WTC11 (cell line): Measurements from ENCODE around the gene GUF1. TPM values are rescaled to one million over a fixed set of nuclear protein-coding genes. Genes with fewer than 3 reads are reported as not detected.

Experiments
- ATAC-seq: fragments of 200-7000 bp; cut with Tn5 transposase; 2 replicates; pipeline ENCODE4 v1.10.0; 2021; ENCODE audit warnings: mild to moderate bottlenecking, moderate library complexity
- CTCF ChIA-PET: fragments of 300-600 bp; sonication (Branson Sonifier 250); formaldehyde crosslinking; loops from one replicate; lab custom pipeline; 2021; ENCODE audit warnings: antibody characterized with exemption; lab: Charles Lee
- POLR2A ChIA-PET: fragments of 350-600 bp; sonication (Branson Sonifier 250); formaldehyde crosslinking; loops from one replicate; lab custom pipeline; 2021; ENCODE audit warnings: antibody characterized with exemption; lab: Charles Lee
- DNase-seq: peaks from one replicate; pipeline ENCODE4 v3.0.0; 2021; ENCODE audit warnings: low spot score
- H3K27ac Mint-ChIP-seq: 2 replicates; pipeline ENCODE4 v1.8.0; 2021; ENCODE audit warnings: mixed read lengths
- H3K27me3 Mint-ChIP-seq: 2 replicates; pipeline ENCODE4 v1.8.0; 2021; ENCODE audit warnings: low read depth, mild to moderate bottlenecking, moderate library complexity, mixed read lengths
- H3K36me3 Mint-ChIP-seq: 2 replicates; pipeline ENCODE4 v1.8.0; 2021; ENCODE audit warnings: mixed read lengths
- H3K4me1 Mint-ChIP-seq: 2 replicates; pipeline ENCODE4 v1.8.0; 2022; ENCODE audit warnings: mixed read lengths
- H3K4me3 Mint-ChIP-seq: 2 replicates; pipeline ENCODE4 v1.8.0; 2021; ENCODE audit warnings: mild to moderate bottlenecking, moderate library complexity, mixed read lengths
- H3K9me3 Mint-ChIP-seq: 2 replicates; pipeline ENCODE4 v1.8.0; 2021; ENCODE audit warnings: mixed read lengths
- CREB1 ChIP-seq: sonication (generic); formaldehyde crosslinking; IDR thresholded peaks from 2 replicates; pipeline ENCODE4 v1.8.0; 2023; ENCODE audit warnings: mild to moderate bottlenecking, missing genetic modification reagents
- CREM ChIP-seq: sonication (generic); formaldehyde crosslinking; IDR thresholded peaks from 2 replicates; pipeline ENCODE4 v1.8.1; 2022; ENCODE audit warnings: mild to moderate bottlenecking, missing genetic modification reagents, moderate library complexity
- E2F4 ChIP-seq: sonication (generic); formaldehyde crosslinking; IDR thresholded peaks from 2 replicates; pipeline ENCODE4 v1.8.1; 2022; ENCODE audit warnings: low read depth, mild to moderate bottlenecking, moderate library complexity, missing genetic modification reagents, borderline replicate concordance
- E2F5 ChIP-seq: sonication (generic); formaldehyde crosslinking; IDR thresholded peaks from 2 replicates; pipeline ENCODE4 v1.8.1; 2022; ENCODE audit warnings: mild to moderate bottlenecking, moderate library complexity, missing genetic modification reagents
- EMX1 ChIP-seq: fragments of 250-450 bp; sonication (Bioruptor Pico); IDR thresholded peaks from 2 replicates; pipeline ENCODE4 v1.8.0; 2021; ENCODE audit warnings: mild to moderate bottlenecking
- FOXJ3 ChIP-seq: sonication (generic); formaldehyde crosslinking; IDR thresholded peaks from 2 replicates; pipeline ENCODE4 v1.9.0; 2021; ENCODE audit warnings: missing genetic modification reagents, mild to moderate bottlenecking, borderline replicate concordance
- FOXK1 ChIP-seq: sonication (generic); formaldehyde crosslinking; IDR thresholded peaks from 2 replicates; pipeline ENCODE4 v1.8.0; 2022; ENCODE audit warnings: mild to moderate bottlenecking, moderate library complexity, missing genetic modification reagents
- MLX ChIP-seq: sonication (generic); formaldehyde crosslinking; IDR thresholded peaks from 2 replicates; pipeline ENCODE4 v1.8.1; 2023; ENCODE audit warnings: mild to moderate bottlenecking, missing genetic modification reagents, moderate library complexity
- MYBL2 ChIP-seq: sonication (generic); formaldehyde crosslinking; IDR thresholded peaks from 2 replicates; pipeline ENCODE4 v1.8.1; 2023; ENCODE audit warnings: mild to moderate bottlenecking, moderate library complexity, missing genetic modification reagents
- NR3C1 ChIP-seq: sonication (generic); formaldehyde crosslinking; conservative IDR thresholded peaks from 2 replicates; pipeline ENCODE4 v1.8.1; 2023; ENCODE audit warnings: low read depth, mild to moderate bottlenecking, missing genetic modification reagents
- PREB ChIP-seq: sonication (generic); formaldehyde crosslinking; IDR thresholded peaks from 2 replicates; pipeline ENCODE4 v1.8.1; 2022; ENCODE audit warnings: mild to moderate bottlenecking, missing genetic modification reagents, moderate library complexity, borderline replicate concordance
- PRRX2 ChIP-seq: fragments of 250-450 bp; sonication (Bioruptor Pico); IDR thresholded peaks from 2 replicates; pipeline ENCODE4 v1.8.0; 2021; ENCODE audit warnings: mild to moderate bottlenecking
- USF1 ChIP-seq: sonication (generic); formaldehyde crosslinking; IDR thresholded peaks from 2 replicates; pipeline ENCODE4 v1.8.0; 2022; ENCODE audit warnings: mild to moderate bottlenecking, missing genetic modification reagents
- ZBTB21 ChIP-seq: sonication (generic); formaldehyde crosslinking; IDR thresholded peaks from 2 replicates; pipeline ENCODE4 v1.8.1; 2023; ENCODE audit warnings: mild to moderate bottlenecking, missing genetic modification reagents, borderline replicate concordance
- ZBTB43 ChIP-seq: sonication (generic); formaldehyde crosslinking; IDR thresholded peaks from 2 replicates; pipeline ENCODE4 v1.8.1; 2023; ENCODE audit warnings: mild to moderate bottlenecking, missing genetic modification reagents
- ZMAT4 ChIP-seq: fragments of 250-450 bp; sonication (Bioruptor Pico); IDR thresholded peaks from 2 replicates; pipeline ENCODE4 v1.9.0; 2021; ENCODE audit warnings: mild to moderate bottlenecking
- ZNF219 ChIP-seq: sonication (generic); formaldehyde crosslinking; IDR thresholded peaks from 2 replicates; pipeline ENCODE4 v1.8.0; 2023; ENCODE audit warnings: missing genetic modification reagents, mild to moderate bottlenecking, borderline replicate concordance
- ZNF423 ChIP-seq: fragments of 250-450 bp; sonication (Bioruptor Pico); IDR thresholded peaks from 2 replicates; pipeline ENCODE4 v2.1.2; 2022; ENCODE audit warnings: mild to moderate bottlenecking, moderate library complexity
- ZNF425 ChIP-seq: fragments of 250-450 bp; sonication (Bioruptor Pico); conservative IDR thresholded peaks from 2 replicates; pipeline ENCODE4 v1.9.0; 2021; ENCODE audit warnings: mild to moderate bottlenecking
- ZNF512 ChIP-seq: sonication (generic); formaldehyde crosslinking; IDR thresholded peaks from 2 replicates; pipeline ENCODE4 v1.8.1; 2022; ENCODE audit warnings: missing genetic modification reagents, borderline replicate concordance
- total RNA-seq: library from RNA; stranded (reverse); gene quantifications from 3 replicates; pipeline ENCODE4 v1.2.3, GENCODE V29; 2021

The GUF1 gene
- total RNA-seq, 1 experiment from 2014 or later, result 37.6 TPM

- no peak overlapping the region for H3K27ac Mint-ChIP-seq
- peaks cover 15% of the 10 kb centered on the region for H3K27me3 Mint-ChIP-seq
- no peaks in the 10 kb centered on the region for H3K36me3 Mint-ChIP-seq
- CTCF ChIA-PET, result no interaction called here
- no peak for TF ChIP-seq ZBTB21 (CRISPR knock-in tag)
- no peak for TF ChIP-seq ZNF512 (CRISPR knock-in tag)
- TF ChIP-seq FOXK1, result no peak
- no peak for TF ChIP-seq E2F4 (CRISPR knock-in tag)
- TF ChIP-seq ZNF423, result no peak
- no peak for TF ChIP-seq ZNF425 (CRISPR knock-in tag)
- TF ChIP-seq PREB, result no peak
- TF ChIP-seq MYBL2 (CRISPR knock-in tag), result no peak
- TF ChIP-seq ZNF219 (CRISPR knock-in tag), result no peak
- TF ChIP-seq EMX1, result no peak
- TF ChIP-seq FOXJ3 (CRISPR knock-in tag), result no peak
- TF ChIP-seq CREM (CRISPR knock-in tag), result no peak
- no peak for TF ChIP-seq NR3C1 (CRISPR knock-in tag)
- no peak for TF ChIP-seq PRRX2 (CRISPR knock-in tag)
- TF ChIP-seq ZBTB43 (CRISPR knock-in tag), result no peak
- TF ChIP-seq MLX (CRISPR knock-in tag), result no peak
- TF ChIP-seq CREB1 (CRISPR knock-in tag), result no peak
- no peak for TF ChIP-seq USF1 (CRISPR knock-in tag)
- no peak for TF ChIP-seq E2F5 (CRISPR knock-in tag)
- TF ChIP-seq ZMAT4 (CRISPR knock-in tag), result no peak
- TF ChIP-seq, all 79 proteins: peak for 0
- DNase-seq (no peak), ATAC-seq (no peak)
- Mint-ChIP-seq H3K9me3 (no peaks in the 10 kb centered on the region), H3K4me3 (no peak overlapping the region), H3K4me1 (peaks cover 12% of the 10 kb centered on the region)
- POLR2A ChIA-PET, result no interaction called here
Measured at GRCh38 chr4:44674471-44674870, 3.7 kb upstream of the GUF1 start.
